Pericardium fibroblast (primary cell): ENCODE results near the gene LZTS2. TPM values are rescaled to one million over a fixed set of nuclear protein-coding genes. Genes with fewer than 3 reads are reported as not detected.

Experiments
- total RNA-seq: library from RNA; depleted of rRNA; stranded (reverse); fragments of >200 nt; gene quantifications from 2 replicates; pipeline ENCODE4 v1.2.3, GENCODE V29; 2015

The LZTS2 gene, protein sequence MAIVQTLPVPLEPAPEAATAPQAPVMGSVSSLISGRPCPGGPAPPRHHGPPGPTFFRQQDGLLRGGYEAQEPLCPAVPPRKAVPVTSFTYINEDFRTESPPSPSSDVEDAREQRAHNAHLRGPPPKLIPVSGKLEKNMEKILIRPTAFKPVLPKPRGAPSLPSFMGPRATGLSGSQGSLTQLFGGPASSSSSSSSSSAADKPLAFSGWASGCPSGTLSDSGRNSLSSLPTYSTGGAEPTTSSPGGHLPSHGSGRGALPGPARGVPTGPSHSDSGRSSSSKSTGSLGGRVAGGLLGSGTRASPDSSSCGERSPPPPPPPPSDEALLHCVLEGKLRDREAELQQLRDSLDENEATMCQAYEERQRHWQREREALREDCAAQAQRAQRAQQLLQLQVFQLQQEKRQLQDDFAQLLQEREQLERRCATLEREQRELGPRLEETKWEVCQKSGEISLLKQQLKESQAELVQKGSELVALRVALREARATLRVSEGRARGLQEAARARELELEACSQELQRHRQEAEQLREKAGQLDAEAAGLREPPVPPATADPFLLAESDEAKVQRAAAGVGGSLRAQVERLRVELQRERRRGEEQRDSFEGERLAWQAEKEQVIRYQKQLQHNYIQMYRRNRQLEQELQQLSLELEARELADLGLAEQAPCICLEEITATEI
- total RNA-seq = 103 and 114 TPM in 2 replicates

DNA sequence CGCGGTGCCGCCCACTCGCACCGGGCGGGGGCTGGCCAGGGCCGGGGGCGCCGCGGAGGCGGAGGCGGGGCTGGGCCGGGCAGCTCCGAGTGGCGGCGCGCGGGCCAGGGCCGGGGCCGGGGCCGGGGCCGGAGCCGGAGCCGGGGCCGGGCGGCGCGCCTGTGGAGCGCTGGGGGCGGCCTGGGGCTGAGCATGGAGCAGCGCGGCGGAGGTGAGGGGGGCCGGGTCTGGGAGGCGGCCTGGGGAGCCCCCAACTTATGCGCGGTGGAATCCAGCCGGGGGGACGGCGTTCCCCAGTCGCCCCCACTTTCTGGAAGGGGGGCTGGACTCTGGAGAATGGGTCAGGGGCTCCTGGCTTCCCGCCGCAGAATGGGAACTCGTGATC is at the start of gene LZTS2:
Gene LZTS2 (plus strand): TSS at position 67 of the 385 bp plus-strand sequence. CDS start 2,731 bp downstream, outside the sequence.

DNA sequence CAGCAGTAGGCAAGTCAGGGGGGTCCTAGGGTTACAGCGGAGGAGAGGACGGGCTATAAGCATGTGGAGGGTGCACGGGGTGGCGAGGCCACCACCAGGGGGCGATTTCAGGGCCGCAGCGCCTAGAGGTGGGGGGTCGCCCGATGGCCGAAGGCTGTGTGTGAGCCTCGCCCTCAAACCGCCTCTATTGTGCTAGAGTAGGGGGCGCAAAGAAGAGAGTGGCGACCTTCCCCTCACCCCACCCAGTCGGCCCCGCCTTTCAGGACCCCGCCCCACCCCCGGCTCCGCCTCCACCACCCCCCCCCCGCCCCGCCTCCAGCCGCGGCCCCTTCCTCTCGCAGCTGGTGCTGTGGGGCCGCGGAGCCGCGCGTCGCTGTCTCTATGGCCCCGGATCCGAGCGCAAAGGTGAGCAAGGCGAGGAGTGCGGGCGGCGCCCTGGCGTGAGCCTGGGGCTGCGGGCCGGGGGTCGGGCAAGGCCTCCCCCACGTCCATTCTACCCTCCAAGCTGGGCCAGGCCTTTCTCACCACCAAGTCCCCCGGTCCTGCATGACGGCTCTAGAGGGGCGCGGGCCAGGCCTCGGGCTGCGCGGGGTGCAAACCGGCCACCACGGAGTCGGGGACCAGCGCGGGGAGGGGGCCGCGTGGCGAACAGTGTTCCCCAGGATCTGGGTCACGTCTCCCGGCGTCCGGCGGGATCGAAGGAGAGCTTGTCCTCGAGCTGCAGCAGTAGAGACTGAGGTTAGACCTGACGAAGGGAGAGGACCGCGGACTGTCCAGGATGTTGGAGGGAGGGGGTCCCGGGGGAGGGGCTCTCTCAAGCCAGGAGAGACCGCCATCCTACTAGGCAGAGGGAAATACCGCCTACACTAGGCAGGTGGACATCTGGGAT is 30.2 kb upstream of the LZTS2 start, which contains the start of gene SEMA4G:
Gene SEMA4G (plus strand): TSS at position 318 of the 889 bp plus-strand sequence. CDS start 3,409 bp downstream, outside the sequence.

DNA sequence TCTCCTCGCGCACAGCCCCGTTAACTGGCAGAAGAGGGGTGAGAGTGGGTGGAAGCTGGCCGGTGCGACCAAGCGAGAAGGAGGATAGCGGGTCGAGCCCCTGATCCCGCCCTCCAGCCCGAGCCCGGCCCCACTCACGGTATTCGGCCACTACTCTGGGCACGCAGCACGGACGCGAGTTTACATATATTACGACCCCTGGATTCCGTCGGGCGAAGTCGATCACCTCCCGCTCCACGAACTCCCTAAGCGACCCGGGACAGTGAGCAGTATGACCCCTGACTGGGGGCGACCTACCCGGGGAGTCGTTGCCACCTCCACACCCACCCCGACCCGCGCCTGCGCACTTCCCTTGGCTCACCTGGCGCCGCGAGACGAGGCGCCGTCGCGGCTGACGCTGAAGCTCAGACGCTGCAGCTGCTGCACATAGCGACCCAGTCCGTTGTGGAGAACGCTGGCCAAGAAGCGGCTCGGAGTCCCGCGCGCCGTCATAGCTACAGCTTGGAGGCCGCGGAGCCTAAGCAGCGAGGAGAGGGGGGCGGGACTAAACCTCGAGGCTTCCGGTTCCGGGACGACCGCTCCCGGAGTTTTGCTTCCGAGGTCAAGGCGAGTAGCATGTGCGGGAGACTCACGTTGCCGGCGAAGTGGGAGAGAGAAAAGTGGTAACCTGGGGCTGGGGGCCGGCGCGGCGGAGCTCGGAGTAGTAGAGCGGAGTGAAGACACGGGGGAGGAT is 12.5 kb upstream of the LZTS2 start, which contains the start of the genes MRPL43 and TWNK:
Gene MRPL43 (minus strand): TSS at position 546 of the 733 bp plus-strand sequence. CDS start 54 bp downstream, at position 492.
Gene TWNK (plus strand): TSS at position 592 of the 733 bp plus-strand sequence. CDS start 668 bp downstream, outside the sequence.

DNA sequence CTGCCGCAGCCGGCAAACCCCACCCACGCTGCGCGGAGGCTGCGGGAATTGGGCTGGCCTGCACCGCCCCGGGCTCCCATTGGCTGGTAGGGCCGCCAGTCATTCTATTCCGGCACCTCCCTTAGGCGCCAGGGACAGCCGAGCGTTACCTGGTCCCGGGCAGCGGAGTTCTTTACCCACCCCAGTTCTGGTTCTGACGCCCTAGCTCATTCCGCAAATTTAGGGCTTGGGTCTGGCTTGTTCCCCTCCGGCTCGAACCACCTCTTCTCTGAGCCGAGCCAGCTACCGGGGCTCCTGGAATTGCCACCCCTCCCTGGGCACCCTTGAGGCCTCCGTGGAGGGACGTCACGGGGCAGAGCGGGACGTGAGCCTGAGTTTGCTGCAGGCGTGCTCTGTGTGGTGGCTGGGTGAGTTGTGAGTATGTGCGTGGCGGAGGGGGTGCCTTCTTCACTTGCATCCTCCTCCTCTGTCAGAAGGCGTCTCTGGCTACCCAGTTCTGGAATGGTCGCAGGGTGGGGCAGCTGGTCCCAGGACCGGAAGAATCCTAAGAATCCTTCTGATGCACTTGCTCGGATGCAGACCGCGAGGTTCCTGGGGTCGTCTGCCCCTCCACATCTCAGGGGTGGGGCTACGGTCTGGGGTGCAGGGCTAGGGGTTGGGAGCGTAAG is 31.7 kb downstream of the LZTS2 start, which contains the start of the genes PDZD7 and SFXN3:
Gene PDZD7 (minus strand): TSS at position 2 of the 668 bp plus-strand sequence. CDS start 910 bp downstream, outside the sequence.
Gene SFXN3 (plus strand): TSS at position 107 of the 668 bp plus-strand sequence. CDS start 3,461 bp downstream, outside the sequence.

Other genes starting within 250 kb of the LZTS2 start
- 8.6 and 13.9 TPM in 2 replicates for gene SLF2, start 86.8 kb upstream of the LZTS2 start, total RNA-seq
- gene SEMA4G, start 30.3 kb upstream of the LZTS2 start, total RNA-seq = 1.4 and 2.3 TPM in 2 replicates
- gene MRPL43, start 12.3 kb upstream of the LZTS2 start, total RNA-seq = 81.3 and 95.6 TPM in 2 replicates
- 5.7 and 16.5 TPM in 2 replicates for gene TWNK, start 12.3 kb upstream of the LZTS2 start, total RNA-seq
- 0.35 and 1.4 TPM in 2 replicates for gene PDZD7, start 31.3 kb downstream of the LZTS2 start, total RNA-seq
- gene SFXN3, start 31.4 kb downstream of the LZTS2 start, total RNA-seq = 54.8 and 58.3 TPM in 2 replicates
- 16.7 and 24.3 TPM in 2 replicates for gene KAZALD1, start 62.2 kb downstream of the LZTS2 start, total RNA-seq
- not detected in 2 replicates for gene TLX1, start 131.5 kb downstream of the LZTS2 start, total RNA-seq
- gene LBX1, start 229.7 kb downstream of the LZTS2 start, total RNA-seq = under 0.01 TPM in 1 of 2 replicates, not detected in the other